Measurements from ENCODE around the gene CTNNA1. TPM values are rescaled to one million over a fixed set of nuclear protein-coding genes. Genes with fewer than 3 reads are reported as not detected.
A peak's percentile ranks its signal among the peaks of the same experiment; 100 is the strongest.
"Not testable (repeated sequence)": the region's sequence is repeated elsewhere in the genome, so short reads cannot be mapped to it uniquely, and the experiment has no call there.

The CTNNA1 gene
- total RNA-seq, 4 donors from 2014 or later: 251 to 326 (median 274) TPM

- DNase-seq (ENCODE audit: low spot score) (no peak), ATAC-seq (ENCODE audit: low FRiP score) (peak; percentile 64)
- no peak for TF ChIP-seq CTCF (IDR thresholded peaks at IDR 0.05)
These were observed 27.9 kb upstream of the CTNNA1 start for GRCh38 chr5:138725153-138725817.

- no peak for ATAC-seq (ENCODE audit: low FRiP score)
- TF ChIP-seq CTCF (IDR thresholded peaks at IDR 0.05): no peak
- DNase-seq (ENCODE audit: low spot score): no peak
These were observed 27.3 kb upstream of the CTNNA1 start for GRCh38 chr5:138725818-138726416.

- ATAC-seq (ENCODE audit: low FRiP score): no peak
- no peak for DNase-seq (ENCODE audit: low spot score)
- TF ChIP-seq CTCF (IDR thresholded peaks at IDR 0.05): no peak
These were observed 26.4 kb upstream of the CTNNA1 start for GRCh38 chr5:138726848-138727247.

GRCh38 chr5:138730496-138730895 is 22.7 kb upstream of the CTNNA1 start:
- ATAC-seq (ENCODE audit: low FRiP score); DNase-seq (ENCODE audit: low spot score): not testable (repeated sequence)

- DNase-seq (ENCODE audit: low spot score) (no peak), ATAC-seq (ENCODE audit: low FRiP score) (no peak)
- TF ChIP-seq CTCF (IDR thresholded peaks at IDR 0.05): no peak
These were observed 20.8 kb upstream of the CTNNA1 start for GRCh38 chr5:138732466-138732865.

GRCh38 chr5:138732933-138733332 is 20.3 kb upstream of the CTNNA1 start:
- ATAC-seq (ENCODE audit: low FRiP score): no peak
- no peak for TF ChIP-seq CTCF (IDR thresholded peaks at IDR 0.05)
- no peak for DNase-seq (ENCODE audit: low spot score)

GRCh38 chr5:138733509-138733908 is 19.7 kb upstream of the CTNNA1 start:
- ATAC-seq (ENCODE audit: low FRiP score) (no peak), DNase-seq (ENCODE audit: low spot score) (no peak)
- TF ChIP-seq CTCF (IDR thresholded peaks at IDR 0.05): no peak
